ENCODE data around the gene TDRKH. TPM values are rescaled to one million over a fixed set of nuclear protein-coding genes. Genes with fewer than 3 reads are reported as not detected.

The TDRKH gene
- total and polyA plus RNA-seq, 2 of the 13 experiments (the other 11 are each of a cell fraction or from before 2014, with no cell fraction given): 3.9 to 5.4 TPM

- TF ChIP-seq NCOR1 (IDR thresholded peaks at IDR 0.05; ENCODE audit: borderline replicate concordance, low read length): no peak
- TF ChIP-seq ZFAT (CRISPR knock-in tag; conservative IDR thresholded peaks at IDR 0.05): no peak
- no peak for TF ChIP-seq HBP1 (CRISPR knock-in tag; IDR thresholded peaks at IDR 0.05; ENCODE audit: low read depth)
Observed at GRCh38 chr1:151801310-151801820, 11.1 kb upstream of the TDRKH start (continued).

DNA sequence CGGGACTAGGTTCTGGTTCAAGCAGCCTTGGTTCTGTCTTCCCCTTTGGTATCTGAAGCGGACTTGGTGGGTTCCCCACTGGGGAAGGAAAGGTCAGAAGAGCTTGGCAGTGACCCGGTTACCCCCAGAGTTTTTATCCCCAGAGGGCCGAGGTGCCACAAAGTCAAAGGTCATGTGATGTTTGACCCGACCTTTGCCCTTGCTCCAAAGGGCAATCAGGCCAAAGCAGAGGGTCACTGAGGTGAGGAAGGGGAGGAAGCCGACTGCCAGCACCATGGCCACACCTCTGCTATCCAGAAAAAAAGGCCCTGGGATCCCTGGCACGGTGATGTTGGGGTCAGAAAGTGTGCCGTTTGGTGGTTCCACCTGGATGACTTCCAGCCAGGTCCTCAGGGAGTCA is 10.5 kb upstream of the TDRKH start:
- H4K20me1 ChIP-seq (ENCODE audit: insufficient read depth, low read length): no peaks in the 10 kb centered on the region
- H3K27ac ChIP-seq (ENCODE audit: extremely low read length, insufficient read depth, low read length): no peak overlapping the region
- no peaks in the 10 kb centered on the region for H3K4me1 ChIP-seq (ENCODE audit: insufficient read depth, low read length)
- H3K4me3 ChIP-seq (replicated peaks in 1 of 3; ENCODE audit: insufficient read depth in 1 of 3, low read depth in 2 of 3, low read length in 3 of 3): no peak overlapping the region
- WGBS (ENCODE audit: low lambda C conversion rate): 39% methylated on average over 5 of the region's 8 CpGs
- ChIA-PET POLR2A (no interaction called here), CTCF (ENCODE audit: low intra/inter-chr PET ratio, low total read pairs) (no interaction called here)
- H3K9me3 ChIP-seq (ENCODE audit: low read length): no peaks in the 10 kb centered on the region
- ATAC-seq: no peak
- peaks cover 0 to 3% of the 10 kb centered on the region in 2 experiments; a peak in 3 of 5 replicates for H3K27me3 ChIP-seq (ENCODE audit: control insufficient read depth in 1 of 2, insufficient read depth in 2 of 2, low read length in 2 of 2)
- in situ Hi-C loops (cut with HindIII; ENCODE audit: extremely low pct_ligation_motif_present, low pct_unique_long_range_greater_than_20kb) (no loop called here), intact Hi-C loops (cut with micrococcal nuclease; ENCODE audit: unreplicated experiment) (no loop called here)
- H3K36me3 ChIP-seq (replicated peaks in 1 of 2; ENCODE audit: control insufficient read depth in 1 of 2, insufficient read depth in 2 of 2, low read length in 2 of 2): no peaks in the 10 kb centered on the region
- H3K79me2 ChIP-seq (ENCODE audit: insufficient read depth, low read length): no peaks in the 10 kb centered on the region
- DNase-seq (ENCODE audit: low spot score): no peak
- TF ChIP-seq NR2F1 (CRISPR knock-in tag; IDR thresholded peaks at IDR 0.05) (peak in 1 of 2 experiments; percentile 67; a peak in 2 of 4 replicates), MED1 (CRISPR knock-in tag; IDR thresholded peaks at IDR 0.05) (no peak), NR2F6 (IDR thresholded peaks at IDR 0.05) (no peak), NR2F6 (CRISPR knock-in tag; IDR thresholded peaks at IDR 0.05) (peak; percentile 34; the same call in 1 of the 2 replicates), KLF11 (CRISPR knock-in tag; IDR thresholded peaks at IDR 0.05) (no peak), TRAFD1 (CRISPR knock-in tag; IDR thresholded peaks at IDR 0.05; ENCODE audit: borderline replicate concordance) (no peak), NCOR1 (IDR thresholded peaks at IDR 0.05; ENCODE audit: borderline replicate concordance, low read length) (0 out of 2 replicates have a peak, but pooled peaks have one; percentile 27), NPAS2 (CRISPR knock-in tag; IDR thresholded peaks at IDR 0.05; ENCODE audit: borderline replicate concordance) (no peak), SP2 (CRISPR knock-in tag; IDR thresholded peaks at IDR 0.05) (no peak), HNF4A (CRISPR knock-in tag; IDR thresholded peaks at IDR 0.05) (peak; percentile 16; the same call in 1 of the 2 replicates)
- TF ChIP-seq, protein P1, sequence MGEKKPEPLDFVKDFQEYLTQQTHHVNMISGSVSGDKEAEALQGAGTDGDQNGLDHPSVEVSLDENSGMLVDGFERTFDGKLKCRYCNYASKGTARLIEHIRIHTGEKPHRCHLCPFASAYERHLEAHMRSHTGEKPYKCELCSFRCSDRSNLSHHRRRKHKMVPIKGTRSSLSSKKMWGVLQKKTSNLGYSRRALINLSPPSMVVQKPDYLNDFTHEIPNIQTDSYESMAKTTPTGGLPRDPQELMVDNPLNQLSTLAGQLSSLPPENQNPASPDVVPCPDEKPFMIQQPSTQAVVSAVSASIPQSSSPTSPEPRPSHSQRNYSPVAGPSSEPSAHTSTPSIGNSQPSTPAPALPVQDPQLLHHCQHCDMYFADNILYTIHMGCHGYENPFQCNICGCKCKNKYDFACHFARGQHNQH (CRISPR knock-in tag; IDR thresholded peaks at IDR 0.05): no peak
- H3K9ac ChIP-seq (ENCODE audit: insufficient read depth, low read depth, low read length): no peak overlapping the region
- no TSS peak for BruUV-seq (replicated peaks)
- no peak overlapping the region for H2AFZ ChIP-seq (ENCODE audit: low read length)
- FAIRE-seq: no peak
- H3K4me2 ChIP-seq (ENCODE audit: low read depth, low read length): no peak overlapping the region
